HG02973 (cell line): ENCODE measurements around the gene DMKN.

Source experiments
- ATAC-seq: cut with Tn5 transposase; IDR thresholded peaks from one replicate; pipeline ENCODE4 v1.9.1; 2021; ENCODE audit warnings: moderate library complexity; ENCODE audit not compliant: unreplicated experiment

DMKN gene

GRCh38 chr19:35549879-35550523 is 36.6 kb upstream of the DMKN start:
- no peak for ATAC-seq

GRCh38 chr19:35549174-35549788 is 35.8 kb upstream of the DMKN start:
- ATAC-seq, result no peak

GRCh38 chr19:35546532-35546931 is 33.1 kb upstream of the DMKN start:
- ATAC-seq, result no peak

- ATAC-seq, result peak; percentile 30
These were observed 32.5 kb upstream of the DMKN start for GRCh38 chr19:35545855-35546381.

- ATAC-seq, result peak; percentile 71
These were observed 31.8 kb upstream of the DMKN start, which contains the start of gene TMEM147 for GRCh38 chr19:35545001-35545854. Gene TMEM147 (plus strand): TSS chr19:35545626. CDS start chr19:35545740, 114 bp downstream.

GRCh38 chr19:35544110-35544802 is 30.8 kb upstream of the DMKN start:
- no peak for ATAC-seq

GRCh38 chr19:35543280-35544109 is 30.0 kb upstream of the DMKN start:
- no peak for ATAC-seq

GRCh38 chr19:35542209-35542608 is 28.8 kb upstream of the DMKN start:
- no peak for ATAC-seq

GRCh38 chr19:35540356-35540927 is 27.0 kb upstream of the DMKN start:
- ATAC-seq, result no peak

GRCh38 chr19:35539850-35540249 is 26.4 kb upstream of the DMKN start:
- ATAC-seq, result no peak

- ATAC-seq, result no peak
These were observed 25.9 kb upstream of the DMKN start for GRCh38 chr19:35539314-35539713.

- no peak for ATAC-seq
These were observed 21.5 kb upstream of the DMKN start for GRCh38 chr19:35534803-35535480.

GRCh38 chr19:35533822-35534392 is 20.5 kb upstream of the DMKN start:
- no peak for ATAC-seq

- no peak for ATAC-seq
These were observed 19.9 kb upstream of the DMKN start, which contains the start of gene GAPDHS for GRCh38 chr19:35533201-35533821. Gene GAPDHS (plus strand): TSS chr19:35533456. CDS start chr19:35533528, 72 bp downstream.

- ATAC-seq, result no peak
These were observed 17.8 kb upstream of the DMKN start for GRCh38 chr19:35531291-35531690.

- ATAC-seq, result no peak
These were observed 16.1 kb upstream of the DMKN start for GRCh38 chr19:35529241-35530218.
